ENCODE data around the gene GRID1.

Gene GRID1

GRCh38 chr10:86335257-86335656 is 31.3 kb downstream of the GRID1 start:
- DNase-seq, result no peak

- DNase-seq, result peak; percentile 52
Measured at GRCh38 chr10:86334488-86335085, 32.0 kb downstream of the GRID1 start.

GRCh38 chr10:86333826-86334487 is 32.6 kb downstream of the GRID1 start:
- no peak for DNase-seq

GRCh38 chr10:86331861-86332260 is 34.7 kb downstream of the GRID1 start:
- DNase-seq, result no peak

- no peak for DNase-seq
Measured at GRCh38 chr10:86330778-86331763, 35.5 kb downstream of the GRID1 start.

- DNase-seq, result no peak
Measured at GRCh38 chr10:86329896-86330680, 36.5 kb downstream of the GRID1 start.

GRCh38 chr10:86329093-86329710 is 37.4 kb downstream of the GRID1 start:
- DNase-seq, result no peak

- no peak for DNase-seq
Measured at GRCh38 chr10:86327954-86328725, 38.5 kb downstream of the GRID1 start.

- DNase-seq, result no peak
Measured at GRCh38 chr10:86325158-86325557, 41.4 kb downstream of the GRID1 start.

- no peak for DNase-seq
Measured at GRCh38 chr10:86321568-86321967, 45.0 kb downstream of the GRID1 start.

GRCh38 chr10:86319676-86320075 is 46.9 kb downstream of the GRID1 start:
- no peak for DNase-seq

- no peak for DNase-seq
Measured at GRCh38 chr10:86317949-86318725, 48.5 kb downstream of the GRID1 start.

GRCh38 chr10:86316990-86317389 is 49.6 kb downstream of the GRID1 start:
- no peak for DNase-seq

- DNase-seq, result no peak
Measured at GRCh38 chr10:86316274-86316835, 50.2 kb downstream of the GRID1 start.

GRCh38 chr10:86315549-86315942 is 51.0 kb downstream of the GRID1 start:
- no peak for DNase-seq

GRCh38 chr10:86314616-86315548 is 51.7 kb downstream of the GRID1 start:
- no peak for DNase-seq

- no peak for DNase-seq
Measured at GRCh38 chr10:86313621-86314041, 53.0 kb downstream of the GRID1 start.

GRCh38 chr10:86312701-86313270 is 53.8 kb downstream of the GRID1 start:
- DNase-seq, result no peak

GRCh38 chr10:86311906-86312305 is 54.7 kb downstream of the GRID1 start:
- DNase-seq, result no peak

Measured in DMS53 (cell line).